Occipital lobe (tissue), 2 donors: ENCODE measurements around the gene SEC14L5. TPM values are rescaled to one million over a fixed set of nuclear protein-coding genes. Genes with fewer than 3 reads are reported as not detected.
"Not testable (repeated sequence)": the region's sequence is repeated elsewhere in the genome, so short reads cannot be mapped to it uniquely, and the experiment has no call there.

Source experiments
- DNase-seq: peaks from one replicate; lab custom pipeline; 2025; lab: John Stamatoyannopoulos, UW
- total RNA-seq: library from RNA; depleted of rRNA; stranded (reverse); fragments of >200 nt; gene quantifications from one replicate; pipeline ENCODE4 v1.2.3, GENCODE V29; 2014

The SEC14L5 gene
- total RNA-seq, 1 donor from 2014 or later: 0.47 TPM

DNA sequence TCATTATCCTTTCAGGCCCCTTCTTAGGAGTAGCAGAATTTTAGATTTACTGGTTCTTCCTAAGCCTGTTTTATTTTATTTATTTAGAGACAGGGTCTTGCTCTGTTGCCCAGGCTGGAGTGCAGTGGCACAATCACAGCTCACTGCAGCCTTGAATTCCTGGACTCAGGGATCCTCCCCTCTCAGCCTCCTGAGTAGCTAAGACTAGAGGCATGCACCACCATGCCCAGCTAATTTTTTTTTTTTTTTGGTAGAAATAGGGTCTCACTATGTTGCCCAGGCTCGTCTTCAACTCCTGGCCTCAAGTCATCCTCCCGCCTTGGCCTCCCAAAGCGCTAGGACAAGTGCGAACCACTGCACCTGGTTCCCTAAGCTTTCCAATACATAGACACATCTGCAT is 28.5 kb upstream of the SEC14L5 start:
- not testable (repeated sequence) for DNase-seq

GRCh38 chr16:4931381-4931780 is 26.7 kb upstream of the SEC14L5 start:
- DNase-seq: no peak

DNA sequence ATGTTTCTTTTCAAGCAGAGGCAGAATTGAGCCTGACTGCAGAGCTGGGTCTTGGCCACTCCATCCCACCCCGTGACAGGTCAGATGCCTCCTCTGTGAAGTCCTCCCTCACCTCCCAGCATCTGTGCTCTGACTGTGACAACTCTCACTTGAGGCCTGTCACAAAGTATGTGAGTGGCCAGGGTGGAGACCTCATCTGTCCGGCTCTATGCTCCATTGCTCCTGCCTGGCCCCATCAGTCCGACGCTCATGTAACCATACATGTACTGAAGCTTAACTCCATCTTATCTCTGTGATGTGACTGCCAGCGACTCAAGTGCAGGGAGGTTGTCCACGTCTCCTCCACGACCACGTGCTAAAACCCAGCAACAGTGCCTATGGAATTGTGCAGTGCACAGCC is 24.7 kb upstream of the SEC14L5 start:
- no peak for DNase-seq

- no peak for DNase-seq
These were observed 24.2 kb upstream of the SEC14L5 start for GRCh38 chr16:4933871-4934395.

DNA sequence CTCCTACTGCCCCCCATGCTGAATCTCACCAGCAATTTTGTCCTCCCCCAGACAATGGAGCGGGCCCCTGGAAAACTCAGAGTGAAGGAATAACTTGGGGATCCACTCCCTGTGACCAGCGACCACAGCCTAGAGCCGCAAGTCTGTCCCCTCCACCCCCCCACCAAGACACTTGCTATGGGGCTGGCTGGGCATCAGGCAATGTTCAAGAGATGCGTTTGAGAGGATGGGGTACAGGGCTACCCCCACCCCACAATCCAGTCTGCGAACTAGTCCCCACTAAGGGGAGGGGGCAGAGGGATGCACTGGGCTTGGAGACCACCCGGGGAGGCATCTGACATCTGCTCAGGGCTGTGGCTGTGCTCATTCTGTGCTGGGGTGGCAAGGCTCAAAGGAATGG is 23.5 kb upstream of the SEC14L5 start:
- no peak for DNase-seq

- DNase-seq: no peak
These were observed 22.8 kb upstream of the SEC14L5 start for GRCh38 chr16:4935241-4935855.

DNA sequence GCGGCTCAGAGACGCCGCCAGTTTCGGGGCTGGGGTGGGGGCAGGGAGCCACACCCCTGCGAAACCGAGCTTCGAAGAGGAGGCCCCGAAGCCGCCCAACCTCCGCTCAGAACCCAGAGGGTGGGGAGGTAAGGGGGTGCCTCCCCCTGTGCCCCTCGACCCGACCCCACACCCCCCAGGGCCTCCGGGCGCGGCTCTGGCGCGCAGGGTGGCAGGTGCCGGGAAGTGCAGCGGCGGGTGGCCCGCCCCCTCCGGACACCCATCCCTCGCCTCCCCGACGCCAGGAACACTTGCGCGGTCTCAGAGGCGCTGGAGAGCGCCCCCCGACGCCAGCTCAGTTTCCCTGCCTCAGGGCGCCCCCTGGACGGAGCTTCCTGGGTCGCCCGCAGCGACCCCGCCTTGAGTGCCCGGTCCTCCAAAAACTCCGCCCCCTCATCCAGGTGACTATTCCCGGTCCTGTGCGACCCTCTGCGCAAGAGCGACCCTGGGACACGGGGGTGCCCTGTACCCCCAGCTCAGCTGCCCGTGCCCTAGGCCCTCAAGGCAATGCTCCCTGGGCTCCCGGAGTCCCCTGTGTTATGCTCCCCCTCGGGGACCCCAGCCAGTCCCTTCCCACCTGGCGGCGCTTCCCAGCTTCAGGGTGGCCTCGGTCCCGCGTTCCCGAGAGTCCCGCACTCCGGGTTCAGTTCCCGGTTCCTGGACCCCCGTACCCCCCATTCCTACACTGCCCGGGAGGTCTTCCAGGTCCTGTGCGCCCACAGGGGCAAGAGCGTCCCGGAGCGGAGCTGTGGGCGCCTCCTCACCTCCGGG is 21.7 kb upstream of the SEC14L5 start:
- DNase-seq: no peak

DNA sequence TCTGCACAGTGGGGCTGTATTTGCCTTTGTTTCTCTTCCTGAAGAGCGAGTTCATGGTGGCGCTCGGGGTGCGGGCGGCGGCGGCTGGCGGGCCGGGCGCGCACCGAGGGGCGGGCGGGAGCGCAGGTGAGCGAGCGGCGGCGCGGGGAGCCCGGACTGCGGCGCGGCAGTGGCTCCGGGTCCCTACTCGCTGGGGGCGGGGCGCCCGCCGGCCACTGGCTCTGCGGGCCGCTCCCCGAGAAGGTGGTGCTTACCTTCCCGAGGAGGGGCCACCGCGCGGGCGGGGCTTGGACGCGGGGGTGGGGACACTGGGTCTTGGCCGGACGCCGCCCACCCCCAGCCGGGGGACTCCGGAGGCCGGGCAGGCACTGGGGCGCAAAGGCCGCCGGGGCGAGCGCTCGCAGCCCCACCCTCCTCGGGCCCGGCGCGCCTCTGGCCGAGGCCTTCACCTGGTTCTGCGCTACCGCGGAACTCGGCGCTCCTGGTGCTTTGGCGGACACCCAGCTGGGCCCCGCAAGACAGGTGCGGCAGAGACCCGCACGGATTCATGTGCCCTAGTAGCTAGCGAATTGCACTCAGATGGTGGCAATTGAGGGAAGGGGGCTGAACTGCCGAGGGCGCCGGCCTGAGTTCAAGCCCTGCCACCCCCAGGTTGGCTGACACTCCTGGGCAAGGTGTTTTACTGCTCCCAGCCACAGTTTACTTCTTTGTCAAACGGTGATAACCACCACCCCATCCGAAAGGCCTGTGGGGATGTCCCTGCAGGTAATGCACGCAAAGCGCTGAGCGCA is 20.9 kb upstream of the SEC14L5 start, which contains the start of gene PPL:
TSS of gene PPL (minus strand) at position 158 of the 791 bp plus-strand sequence. CDS start at position 55, 103 bp downstream.
- no peak for DNase-seq

GRCh38 chr16:4937782-4938682 is 20.1 kb upstream of the SEC14L5 start:
- no peak for DNase-seq

DNA sequence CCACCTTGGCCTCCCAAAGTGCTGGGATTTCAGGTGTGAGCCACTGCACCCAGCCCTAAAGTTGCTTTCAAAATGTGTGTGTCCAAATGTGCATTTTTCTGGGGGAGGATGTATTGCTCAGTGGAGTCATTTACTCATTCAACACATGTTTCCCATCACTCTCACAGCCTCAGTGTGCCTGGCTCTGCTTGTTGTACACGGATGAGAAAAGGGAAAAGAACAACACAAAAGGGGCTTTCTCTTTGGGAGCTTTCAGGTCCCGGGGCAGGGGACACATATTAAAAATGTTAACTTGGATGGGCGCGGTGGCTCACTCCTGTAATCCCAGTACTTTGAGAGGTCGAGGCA is 19.5 kb upstream of the SEC14L5 start:
- no peak for DNase-seq

GRCh38 chr16:4940719-4941118 is 17.4 kb upstream of the SEC14L5 start:
- no peak for DNase-seq

GRCh38 chr16:4942481-4942880 is 15.6 kb upstream of the SEC14L5 start:
- DNase-seq: no peak

- peak; percentile 29 for DNase-seq
These were observed 13.5 kb upstream of the SEC14L5 start for GRCh38 chr16:4944333-4945281.

DNA sequence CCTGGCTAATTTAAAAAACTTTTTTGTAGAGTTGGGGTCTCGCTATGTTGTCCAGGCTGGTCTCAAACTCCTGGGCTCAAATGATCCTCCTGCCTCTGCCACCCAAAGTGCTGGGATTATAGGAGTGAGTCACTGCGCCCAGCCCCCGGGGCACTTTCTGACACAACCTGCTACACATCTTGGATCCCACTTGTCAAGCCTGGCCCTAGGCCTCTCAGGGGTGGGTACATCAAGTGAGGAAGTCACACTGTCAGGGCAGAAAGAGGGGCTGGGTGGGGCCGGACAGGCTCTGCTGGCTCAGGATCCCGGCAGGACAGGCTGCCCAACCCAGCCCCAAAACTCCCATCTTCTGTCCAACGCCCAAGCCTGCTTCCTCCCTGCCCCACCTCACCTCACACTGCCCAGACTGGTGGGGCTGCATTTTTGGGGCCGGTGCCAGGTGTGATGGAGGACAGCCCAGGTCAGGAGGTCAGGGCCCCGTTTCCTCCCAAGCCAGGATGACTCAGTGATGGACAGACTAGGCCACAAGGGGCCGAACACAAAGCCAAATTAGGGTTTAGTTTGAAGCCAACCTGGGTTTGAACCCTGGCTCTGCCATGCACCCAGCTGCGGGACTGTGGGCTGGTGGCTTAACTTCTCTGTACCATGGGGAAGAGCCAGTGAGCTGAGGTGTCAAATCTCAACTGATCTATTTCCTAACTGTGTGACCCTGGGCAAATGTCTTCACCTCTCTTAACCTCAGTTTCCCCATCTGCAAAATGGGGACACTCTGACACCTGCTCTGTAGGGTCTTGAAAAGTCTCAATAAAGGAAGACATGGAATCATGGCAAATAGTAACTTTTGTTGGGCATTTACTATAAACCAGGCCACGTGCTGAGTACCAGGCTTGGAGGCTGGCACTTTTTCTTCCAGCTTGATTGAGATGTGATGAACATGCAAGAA is 12.3 kb upstream of the SEC14L5 start:
- DNase-seq: no peak

DNA sequence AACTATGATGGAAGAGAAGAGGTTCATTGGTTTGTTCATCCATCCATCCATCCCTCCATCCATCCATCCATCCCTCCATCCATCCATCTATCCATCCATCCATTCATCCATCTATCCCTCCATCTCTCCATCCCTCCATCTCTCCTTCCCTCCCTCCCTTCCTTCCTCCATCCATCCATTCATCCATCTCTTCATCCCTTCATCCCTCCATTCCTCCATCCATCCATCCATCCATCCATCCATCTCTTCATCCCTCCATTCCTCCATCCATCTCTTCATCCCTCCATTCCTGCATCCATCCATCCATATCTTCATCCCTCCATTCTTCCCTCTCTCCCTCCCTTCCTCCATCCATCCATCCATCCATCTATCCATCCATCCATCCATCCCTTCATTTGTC is 11.2 kb upstream of the SEC14L5 start:
- DNase-seq: no peak

GRCh38 chr16:4947722-4948503 is 10.2 kb upstream of the SEC14L5 start:
- no peak for DNase-seq

GRCh38 chr16:4948903-4949766 is 9.0 kb upstream of the SEC14L5 start:
- DNase-seq: no peak
